ENCODE measurements around the gene NAALADL2. TPM values are rescaled to one million over a fixed set of nuclear protein-coding genes. Genes with fewer than 3 reads are reported as not detected.

The NAALADL2 gene
- total RNA-seq, 1 experiment from 2014 or later = 2.7 TPM

DNA sequence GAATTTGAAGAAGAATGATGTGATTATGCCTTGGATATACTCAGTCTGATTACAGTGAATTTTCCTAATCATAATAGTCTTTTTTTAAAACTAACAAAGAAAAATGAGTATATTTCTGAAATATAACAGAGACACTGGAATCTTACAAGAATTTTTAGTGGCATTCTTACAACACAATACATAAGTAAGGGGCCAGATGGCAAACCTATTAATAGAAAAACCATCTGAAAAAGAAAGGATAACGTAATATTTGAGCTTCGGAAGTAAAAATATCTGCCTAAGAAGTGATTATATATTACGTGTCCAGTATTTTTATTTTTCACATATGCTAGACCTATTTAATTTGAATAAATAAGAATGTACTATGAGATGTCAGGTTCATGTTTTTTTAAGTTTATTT, 452.8 kb downstream of the NAALADL2 start:
- in situ Hi-C loops (cut with HindIII; ENCODE audit: low pct_unique_long_range_greater_than_20kb, low sequenced_read_pairs) (no loop called here), intact Hi-C loops (cut with micrococcal nuclease; ENCODE audit: unreplicated experiment) (no loop called here)
- Histone ChIP-seq H3K36me3 (ENCODE audit: control insufficient read depth, insufficient read depth, low read length) (no peaks in the 10 kb centered on the region), H3K4me1 (ENCODE audit: control insufficient read depth, insufficient read depth, low read length) (no peaks in the 10 kb centered on the region), H3K4me3 (ENCODE audit: low read depth in 2 of 2, low read length in 2 of 2) (no peak overlapping the region), H3K9me3 (ENCODE audit: control insufficient read depth, insufficient read depth, low read depth, low read length) (no peaks in the 10 kb centered on the region), H3K27ac (ENCODE audit: low read length) (no peak overlapping the region), H3K27me3 (ENCODE audit: control insufficient read depth, insufficient read depth, low read length) (no peaks in the 10 kb centered on the region)
- POLR2A ChIA-PET = no interaction called here
- ATAC-seq = no peak
- CTCF ChIA-PET = no interaction called here
- BruUV-seq (replicated peaks) = no TSS peak
- no peak for DNase-seq (ENCODE audit: low read depth, low spot score)
- no peak for TF ChIP-seq SIN3A (IDR thresholded peaks at IDR 0.05; ENCODE audit: borderline replicate concordance, insufficient read depth, low read depth, low read length)
- TF ChIP-seq, protein P1, sequence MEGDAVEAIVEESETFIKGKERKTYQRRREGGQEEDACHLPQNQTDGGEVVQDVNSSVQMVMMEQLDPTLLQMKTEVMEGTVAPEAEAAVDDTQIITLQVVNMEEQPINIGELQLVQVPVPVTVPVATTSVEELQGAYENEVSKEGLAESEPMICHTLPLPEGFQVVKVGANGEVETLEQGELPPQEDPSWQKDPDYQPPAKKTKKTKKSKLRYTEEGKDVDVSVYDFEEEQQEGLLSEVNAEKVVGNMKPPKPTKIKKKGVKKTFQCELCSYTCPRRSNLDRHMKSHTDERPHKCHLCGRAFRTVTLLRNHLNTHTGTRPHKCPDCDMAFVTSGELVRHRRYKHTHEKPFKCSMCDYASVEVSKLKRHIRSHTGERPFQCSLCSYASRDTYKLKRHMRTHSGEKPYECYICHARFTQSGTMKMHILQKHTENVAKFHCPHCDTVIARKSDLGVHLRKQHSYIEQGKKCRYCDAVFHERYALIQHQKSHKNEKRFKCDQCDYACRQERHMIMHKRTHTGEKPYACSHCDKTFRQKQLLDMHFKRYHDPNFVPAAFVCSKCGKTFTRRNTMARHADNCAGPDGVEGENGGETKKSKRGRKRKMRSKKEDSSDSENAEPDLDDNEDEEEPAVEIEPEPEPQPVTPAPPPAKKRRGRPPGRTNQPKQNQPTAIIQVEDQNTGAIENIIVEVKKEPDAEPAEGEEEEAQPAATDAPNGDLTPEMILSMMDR (IDR thresholded peaks at IDR 0.05) = no peak
- no peak for TF ChIP-seq POLR2AphosphoS5 (IDR thresholded peaks at IDR 0.05; ENCODE audit: low read depth, low read length)
- no peak for TF ChIP-seq TCF7L2 (IDR thresholded peaks at IDR 0.05; ENCODE audit: low read depth, low read length)
- TF ChIP-seq, protein P2, sequence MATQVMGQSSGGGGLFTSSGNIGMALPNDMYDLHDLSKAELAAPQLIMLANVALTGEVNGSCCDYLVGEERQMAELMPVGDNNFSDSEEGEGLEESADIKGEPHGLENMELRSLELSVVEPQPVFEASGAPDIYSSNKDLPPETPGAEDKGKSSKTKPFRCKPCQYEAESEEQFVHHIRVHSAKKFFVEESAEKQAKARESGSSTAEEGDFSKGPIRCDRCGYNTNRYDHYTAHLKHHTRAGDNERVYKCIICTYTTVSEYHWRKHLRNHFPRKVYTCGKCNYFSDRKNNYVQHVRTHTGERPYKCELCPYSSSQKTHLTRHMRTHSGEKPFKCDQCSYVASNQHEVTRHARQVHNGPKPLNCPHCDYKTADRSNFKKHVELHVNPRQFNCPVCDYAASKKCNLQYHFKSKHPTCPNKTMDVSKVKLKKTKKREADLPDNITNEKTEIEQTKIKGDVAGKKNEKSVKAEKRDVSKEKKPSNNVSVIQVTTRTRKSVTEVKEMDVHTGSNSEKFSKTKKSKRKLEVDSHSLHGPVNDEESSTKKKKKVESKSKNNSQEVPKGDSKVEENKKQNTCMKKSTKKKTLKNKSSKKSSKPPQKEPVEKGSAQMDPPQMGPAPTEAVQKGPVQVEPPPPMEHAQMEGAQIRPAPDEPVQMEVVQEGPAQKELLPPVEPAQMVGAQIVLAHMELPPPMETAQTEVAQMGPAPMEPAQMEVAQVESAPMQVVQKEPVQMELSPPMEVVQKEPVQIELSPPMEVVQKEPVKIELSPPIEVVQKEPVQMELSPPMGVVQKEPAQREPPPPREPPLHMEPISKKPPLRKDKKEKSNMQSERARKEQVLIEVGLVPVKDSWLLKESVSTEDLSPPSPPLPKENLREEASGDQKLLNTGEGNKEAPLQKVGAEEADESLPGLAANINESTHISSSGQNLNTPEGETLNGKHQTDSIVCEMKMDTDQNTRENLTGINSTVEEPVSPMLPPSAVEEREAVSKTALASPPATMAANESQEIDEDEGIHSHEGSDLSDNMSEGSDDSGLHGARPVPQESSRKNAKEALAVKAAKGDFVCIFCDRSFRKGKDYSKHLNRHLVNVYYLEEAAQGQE (IDR thresholded peaks at IDR 0.05; ENCODE audit: insufficient read depth in 1 of 2, low read depth in 2 of 2, low read length in 1 of 2) = no peak

DNA sequence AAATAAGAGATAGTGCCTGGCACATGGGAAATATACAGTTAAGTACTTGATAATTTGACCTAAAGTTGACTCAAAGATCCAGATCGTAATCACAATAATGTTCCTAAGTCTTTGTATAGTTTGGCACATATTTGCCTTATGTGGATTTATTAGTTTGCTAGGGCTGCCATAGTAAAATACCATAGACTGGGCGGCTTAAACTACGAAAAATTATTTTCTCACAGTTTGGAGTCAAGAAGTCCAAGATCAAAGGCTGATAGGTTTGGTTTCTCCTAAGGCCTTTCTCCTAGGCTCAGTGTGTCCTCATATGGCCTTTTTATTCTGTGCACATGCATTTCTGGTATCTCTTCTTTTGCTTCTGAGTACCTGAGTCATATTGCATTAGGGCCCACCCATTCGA, 453.7 kb downstream of the NAALADL2 start:
- CTCF ChIA-PET = no interaction called here
- Histone ChIP-seq H3K4me1 (ENCODE audit: control insufficient read depth, insufficient read depth, low read length) (no peaks in the 10 kb centered on the region), H3K27me3 (ENCODE audit: control insufficient read depth, insufficient read depth, low read length) (no peaks in the 10 kb centered on the region), H3K4me3 (ENCODE audit: low read depth in 2 of 2, low read length in 2 of 2) (no peak overlapping the region), H3K36me3 (ENCODE audit: control insufficient read depth, insufficient read depth, low read length) (no peaks in the 10 kb centered on the region), H3K27ac (ENCODE audit: low read length) (no peak overlapping the region; the same call in 1 of the 2 replicates), H3K9me3 (ENCODE audit: control insufficient read depth, insufficient read depth, low read depth, low read length) (no peaks in the 10 kb centered on the region)
- ATAC-seq (no peak), DNase-seq (ENCODE audit: low read depth, low spot score) (no peak)
- BruUV-seq (replicated peaks) = no TSS peak
- TF ChIP-seq POLR2AphosphoS5 (IDR thresholded peaks at IDR 0.05; ENCODE audit: low read depth, low read length) (no peak), TCF7L2 (IDR thresholded peaks at IDR 0.05; ENCODE audit: low read depth, low read length) (no peak), SIN3A (IDR thresholded peaks at IDR 0.05; ENCODE audit: borderline replicate concordance, insufficient read depth, low read depth, low read length) (no peak)
- TF ChIP-seq, protein P2 (IDR thresholded peaks at IDR 0.05; ENCODE audit: insufficient read depth in 1 of 2, low read depth in 2 of 2, low read length in 1 of 2) = no peak
- TF ChIP-seq, protein P1 (IDR thresholded peaks at IDR 0.05) = no peak
- POLR2A ChIA-PET = no interaction called here
- intact Hi-C loops (cut with micrococcal nuclease; ENCODE audit: unreplicated experiment) (no loop called here), in situ Hi-C loops (cut with HindIII; ENCODE audit: low pct_unique_long_range_greater_than_20kb, low sequenced_read_pairs) (no loop called here)
